GM21423 (cell line): ENCODE data around the gene PTOV1.

Source experiments
- ATAC-seq: cut with Tn5 transposase; IDR thresholded peaks from one replicate; pipeline ENCODE4 v1.9.1; 2021; ENCODE audit warnings: mild to moderate bottlenecking, moderate library complexity; ENCODE audit not compliant: unreplicated experiment

PTOV1 gene

GRCh38 chr19:49850487-49851342 is at the start of gene PTOV1:
Gene PTOV1 (plus strand): TSS chr19:49851159.
- peak; percentile 74 for ATAC-seq

- no peak for ATAC-seq
Observed at GRCh38 chr19:49801401-49801888, 49.5 kb upstream of the PTOV1 start.

GRCh38 chr19:49801966-49802661 is 48.8 kb upstream of the PTOV1 start:
- no peak for ATAC-seq

GRCh38 chr19:49802836-49803528 is 48.0 kb upstream of the PTOV1 start:
- no peak for ATAC-seq

- ATAC-seq, result no peak
Observed at GRCh38 chr19:49803529-49803856, 47.5 kb upstream of the PTOV1 start.

- no peak for ATAC-seq
Observed at GRCh38 chr19:49805822-49806619, 44.9 kb upstream of the PTOV1 start.

GRCh38 chr19:49806620-49806959 is 44.4 kb upstream of the PTOV1 start:
- ATAC-seq, result no peak

GRCh38 chr19:49807058-49807903 is 43.7 kb upstream of the PTOV1 start:
- ATAC-seq, result no peak

- ATAC-seq, result no peak
Observed at GRCh38 chr19:49807904-49808675, 42.9 kb upstream of the PTOV1 start.

GRCh38 chr19:49808711-49809159 is 42.2 kb upstream of the PTOV1 start:
- ATAC-seq, result no peak

GRCh38 chr19:49809160-49809940 is 41.6 kb upstream of the PTOV1 start:
- no peak for ATAC-seq

- ATAC-seq, result no peak
Observed at GRCh38 chr19:49809941-49810389, 41.0 kb upstream of the PTOV1 start.

GRCh38 chr19:49811328-49811727 is 39.6 kb upstream of the PTOV1 start:
- ATAC-seq, result no peak

- no peak for ATAC-seq
Observed at GRCh38 chr19:49812452-49812996, 38.4 kb upstream of the PTOV1 start.

- peak; percentile 50 for ATAC-seq
Observed at GRCh38 chr19:49812997-49813861, 37.7 kb upstream of the PTOV1 start, which contains the start of gene FUZ. Gene FUZ (minus strand): TSS chr19:49813292. CDS start chr19:49813106, 186 bp downstream.

GRCh38 chr19:49814010-49814409 is 36.9 kb upstream of the PTOV1 start:
- no peak for ATAC-seq

- no peak for ATAC-seq
Observed at GRCh38 chr19:49816590-49816989, 34.4 kb upstream of the PTOV1 start.
